M059J (cell line): ENCODE results near the gene HSF2BP. TPM values are rescaled to one million over a fixed set of nuclear protein-coding genes. Genes with fewer than 3 reads are reported as not detected.
A peak's percentile ranks its signal among the peaks of the same experiment; 100 is the strongest.
"Not testable (repeated sequence)": the region's sequence is repeated elsewhere in the genome, so short reads cannot be mapped to it uniquely, and the experiment has no call there.

Source experiments
- DNase-seq: peaks from one replicate; pipeline ENCODE4 v3.0.0-alpha.2; 2012; ENCODE audit warnings: low read depth
- total RNA-seq: library from RNA; depleted of rRNA; stranded (reverse); fragments of >200 nt; shearing (Covaris generic); gene quantifications from 2 replicates; pipeline ENCODE4 v1.2.3, GENCODE V29; 2014

Gene HSF2BP
- total RNA-seq, 1 experiment from 2014 or later, result 2.0 TPM

GRCh38 chr21:43619344-43619743 is 39.9 kb downstream of the HSF2BP start:
- no peak for DNase-seq

DNA sequence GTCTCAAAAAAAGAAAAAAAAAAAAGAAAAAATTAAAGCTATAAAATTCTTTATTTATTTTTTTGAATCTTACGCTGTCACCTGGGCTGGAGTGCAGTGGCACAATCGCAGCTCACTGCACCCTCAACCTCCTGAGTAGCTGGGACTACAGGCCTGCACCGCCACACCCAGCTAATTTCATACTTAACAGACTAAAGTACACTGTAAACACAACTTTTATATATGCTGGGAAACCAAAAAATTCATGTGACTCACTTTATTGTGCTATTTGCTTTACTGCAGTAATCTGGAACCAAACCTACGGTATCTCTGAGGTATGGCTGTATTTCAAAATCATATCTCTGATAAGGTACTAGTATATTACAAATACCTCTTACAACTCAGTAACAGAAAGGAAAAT is 40.3 kb downstream of the HSF2BP start:
- no peak for DNase-seq

DNA sequence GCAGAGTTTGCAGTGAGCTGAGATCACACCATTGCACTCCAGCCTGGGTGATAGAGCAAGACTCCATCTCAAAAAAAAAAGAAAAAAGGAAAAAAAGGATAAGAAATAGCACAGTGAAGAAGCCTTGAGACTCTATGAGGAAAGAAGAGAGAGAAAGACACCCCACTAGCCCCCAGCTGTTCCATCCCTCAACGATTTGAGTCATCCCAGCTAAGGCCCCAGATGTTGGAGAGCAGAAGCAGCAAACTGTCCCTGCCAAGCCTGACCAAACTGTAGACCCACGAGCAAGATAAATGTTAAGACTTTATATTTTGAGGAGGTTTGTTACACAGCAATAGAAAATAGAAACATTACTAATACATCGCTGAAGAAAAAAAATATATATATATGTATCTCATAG is 42.4 kb downstream of the HSF2BP start:
- DNase-seq, result not testable (repeated sequence)

DNA sequence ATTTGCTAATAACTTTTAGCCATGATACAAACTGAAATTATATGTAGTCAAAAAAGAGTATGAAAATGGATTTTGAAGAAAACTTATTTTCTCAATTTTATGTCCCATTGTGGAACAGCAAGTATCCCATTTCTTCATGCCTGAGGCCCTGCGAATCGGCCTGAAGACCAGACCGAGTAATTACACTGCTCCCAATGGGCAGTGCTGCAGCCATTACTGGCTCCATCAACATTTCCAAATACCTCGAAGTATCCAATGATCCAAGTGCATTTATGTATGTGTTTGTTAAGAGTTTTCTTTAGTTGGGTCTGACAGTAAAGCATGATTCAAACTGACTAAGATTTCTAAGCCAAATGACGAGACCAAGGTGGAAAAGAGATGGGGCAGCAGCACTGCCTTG is 44.4 kb downstream of the HSF2BP start:
- no peak for DNase-seq

DNA sequence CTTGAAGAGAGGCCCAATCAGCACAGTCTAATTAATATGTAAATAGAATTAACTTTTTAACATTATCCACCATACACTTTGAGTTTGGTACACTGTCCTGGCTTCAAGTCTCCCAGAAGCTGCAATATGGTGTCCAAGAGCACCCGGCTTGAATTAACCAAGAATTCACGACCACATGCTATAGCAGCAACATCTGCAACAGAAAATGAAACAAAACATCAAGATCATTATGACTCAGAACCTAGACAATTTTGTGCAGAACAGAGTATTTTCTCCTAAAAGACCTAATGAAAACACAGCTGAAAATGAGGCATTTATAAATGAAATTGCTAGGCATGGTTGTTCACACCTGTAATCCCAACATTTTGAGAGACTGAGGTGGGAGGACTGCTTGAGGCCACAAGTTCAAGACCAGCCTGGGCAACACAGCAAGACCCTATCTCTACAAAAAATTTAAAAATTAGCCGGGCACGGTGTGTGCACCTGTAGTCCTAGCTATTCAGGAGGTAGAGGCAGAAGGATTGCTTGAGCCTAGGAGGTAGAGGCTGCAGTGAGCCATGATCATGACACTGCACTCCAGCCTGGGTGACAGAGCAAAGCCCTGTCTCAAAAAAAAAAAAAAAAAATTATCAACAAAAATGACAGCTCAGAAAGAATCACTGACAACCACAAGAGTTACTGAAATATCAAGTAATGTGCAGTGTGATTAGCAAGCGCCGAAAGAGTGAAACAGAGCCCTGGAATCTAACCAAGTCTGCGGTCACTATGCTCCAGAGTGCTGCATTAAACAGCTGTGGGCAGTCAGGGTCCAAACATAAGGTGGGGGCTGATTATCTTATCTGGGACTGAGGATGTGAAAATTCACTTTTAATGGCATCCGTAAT is 45.3 kb downstream of the HSF2BP start:
- DNase-seq, result peak; percentile 76

- DNase-seq, result peak; percentile 66
Observed at GRCh38 chr21:43611598-43612369, 47.5 kb downstream of the HSF2BP start.

- DNase-seq, result peak; percentile 92
Observed at GRCh38 chr21:43609501-43610340, 49.6 kb downstream of the HSF2BP start.

GRCh38 chr21:43608664-43609063 is 50.6 kb downstream of the HSF2BP start:
- no peak for DNase-seq

GRCh38 chr21:43608225-43608624 is 51.1 kb downstream of the HSF2BP start:
- DNase-seq, result peak; percentile 89

GRCh38 chr21:43605320-43606215 is 53.7 kb downstream of the HSF2BP start:
- DNase-seq, result no peak

DNA sequence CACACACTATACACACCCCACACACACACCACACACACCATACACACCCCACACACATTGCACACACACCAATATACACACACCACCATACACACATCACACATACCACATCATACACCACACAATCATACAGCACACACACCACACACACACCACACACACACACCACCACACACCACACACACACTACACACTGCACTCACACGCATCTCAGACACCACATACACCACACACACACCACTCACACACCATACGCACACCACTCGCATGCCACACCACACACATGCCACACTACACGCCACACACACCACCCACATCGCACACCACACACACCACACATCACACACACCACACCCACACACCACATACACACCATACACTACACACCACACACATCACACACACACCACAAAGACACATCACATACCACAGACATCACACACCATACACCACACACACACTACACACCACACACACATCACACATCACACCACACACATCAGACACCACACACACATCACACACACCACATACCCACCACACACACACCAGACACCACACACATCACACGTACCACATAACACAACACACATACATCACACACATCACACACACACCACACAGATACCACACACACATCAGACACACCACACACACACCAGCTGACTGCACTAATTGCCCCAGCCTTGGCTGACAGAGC is 54.6 kb downstream of the HSF2BP start:
- DNase-seq, result no peak

DNA sequence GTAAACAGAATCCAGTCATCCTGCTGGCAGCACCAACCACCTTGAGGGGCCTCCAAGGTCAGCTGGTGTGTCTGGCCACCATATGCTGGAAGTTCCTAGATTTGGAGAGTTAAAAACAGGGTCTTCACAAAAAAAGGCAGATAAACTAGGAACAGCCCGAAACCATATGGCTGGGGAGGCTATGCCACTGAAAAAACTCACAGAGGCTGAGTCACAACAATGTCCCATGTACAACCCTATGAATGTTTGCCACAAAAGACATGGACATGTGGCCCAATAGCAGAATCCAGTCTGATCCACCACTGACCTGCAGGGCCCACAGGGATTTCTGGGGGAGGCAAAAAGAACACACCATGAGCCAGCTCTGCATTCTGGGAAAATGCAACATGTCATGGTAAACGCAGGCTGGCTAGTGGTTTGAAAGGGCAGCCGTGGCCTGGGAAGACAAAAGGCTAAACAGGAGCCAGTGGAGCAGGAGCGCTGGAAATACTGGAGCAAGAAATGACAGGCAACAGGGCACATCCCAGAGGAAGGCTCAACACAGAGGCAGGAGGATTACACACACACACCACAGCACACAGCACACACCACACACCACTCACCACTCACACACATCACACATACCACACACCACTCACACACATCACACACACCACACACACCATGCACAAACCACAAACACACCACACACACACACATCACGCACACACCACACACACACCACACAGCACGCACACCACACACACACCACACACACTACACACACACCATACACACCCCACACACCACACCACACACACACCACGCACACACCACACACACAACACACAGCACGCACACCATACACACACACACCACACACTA is 55.4 kb downstream of the HSF2BP start:
- DNase-seq, result peak; percentile 68

DNA sequence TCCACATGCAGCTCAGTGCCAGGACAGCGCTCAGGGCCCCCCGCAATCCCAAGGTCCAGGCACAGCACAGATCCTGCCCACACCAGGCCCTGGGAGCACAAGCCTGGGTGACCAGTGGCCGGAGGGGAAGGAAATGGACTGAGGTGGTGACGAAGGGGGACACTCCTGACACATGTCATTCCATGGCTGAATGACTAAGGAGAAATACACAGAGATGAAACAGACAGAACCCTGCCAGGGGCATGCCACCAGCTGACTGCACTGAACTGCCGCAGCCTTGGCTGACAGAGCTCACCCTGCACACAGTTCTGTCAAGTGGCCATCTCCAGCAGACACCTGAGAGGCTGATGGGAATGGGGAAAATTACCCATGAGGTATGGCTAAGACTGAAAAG is 56.1 kb downstream of the HSF2BP start:
- no peak for DNase-seq

DNA sequence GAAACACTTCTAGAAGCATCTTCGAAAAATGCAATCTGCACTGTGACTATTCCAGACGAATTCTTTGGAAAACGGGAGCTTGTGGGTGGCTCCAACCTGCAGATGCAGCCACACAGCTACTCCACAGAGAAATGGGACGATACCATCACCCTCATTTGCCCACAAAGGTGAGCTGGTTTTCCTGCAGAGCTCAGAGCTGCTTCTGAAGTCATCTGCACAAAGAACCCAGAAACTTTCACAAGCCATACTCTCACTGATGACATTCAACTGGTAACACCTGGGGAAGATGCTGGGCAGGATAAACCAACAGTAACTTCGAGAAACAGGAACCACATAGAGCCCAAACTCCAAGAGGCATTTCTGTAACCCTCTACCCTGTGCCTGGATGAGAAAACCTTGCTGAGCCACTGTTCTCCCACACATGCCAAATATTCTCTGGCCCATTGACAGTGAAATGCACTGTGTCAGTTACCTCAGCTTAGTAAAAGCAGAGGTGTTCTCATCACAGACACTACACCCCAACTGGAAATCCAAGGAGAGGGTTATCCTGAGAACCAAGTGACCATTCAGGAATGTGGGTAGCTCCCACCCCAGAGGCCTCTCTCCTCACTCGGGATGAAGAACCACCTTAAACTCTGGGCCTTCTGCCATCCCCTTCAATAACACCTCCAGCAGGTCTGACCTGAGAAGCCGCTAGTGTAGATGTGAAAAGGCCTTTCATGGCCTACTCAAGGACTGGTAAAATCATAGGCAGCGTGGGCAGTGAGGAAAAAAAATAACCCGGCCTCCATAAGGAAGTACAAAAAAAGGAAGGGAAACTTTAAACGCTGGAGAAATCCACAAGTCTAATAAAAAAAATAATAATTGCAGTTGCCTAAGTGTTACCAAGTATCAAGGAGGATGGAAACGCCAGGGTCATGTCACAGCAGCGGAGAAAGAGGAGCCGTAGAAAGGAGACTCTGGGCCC is 56.7 kb downstream of the HSF2BP start:
- no peak for DNase-seq

GRCh38 chr21:43600642-43601402 is 58.5 kb downstream of the HSF2BP start:
- DNase-seq, result peak; percentile 93

DNA sequence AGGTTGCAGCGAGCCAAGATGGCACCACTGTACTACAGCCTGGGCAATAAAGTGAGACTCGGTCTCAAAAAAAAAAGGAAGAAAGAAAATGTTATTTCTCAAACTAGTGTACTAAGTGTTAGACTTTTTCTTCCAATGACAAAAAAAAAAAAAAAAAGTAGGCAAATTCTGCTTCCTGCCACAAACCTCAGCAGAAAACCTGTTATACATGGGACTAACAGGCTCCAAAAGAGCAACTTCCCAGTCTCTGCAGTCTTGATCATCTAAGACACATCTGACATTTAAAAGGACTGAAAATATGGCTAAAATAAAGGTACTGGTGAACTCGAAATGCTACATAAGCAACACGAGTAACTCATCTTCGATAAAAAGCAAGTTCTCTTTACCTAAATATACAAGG is 59.6 kb downstream of the HSF2BP start:
- DNase-seq, result no peak

DNA sequence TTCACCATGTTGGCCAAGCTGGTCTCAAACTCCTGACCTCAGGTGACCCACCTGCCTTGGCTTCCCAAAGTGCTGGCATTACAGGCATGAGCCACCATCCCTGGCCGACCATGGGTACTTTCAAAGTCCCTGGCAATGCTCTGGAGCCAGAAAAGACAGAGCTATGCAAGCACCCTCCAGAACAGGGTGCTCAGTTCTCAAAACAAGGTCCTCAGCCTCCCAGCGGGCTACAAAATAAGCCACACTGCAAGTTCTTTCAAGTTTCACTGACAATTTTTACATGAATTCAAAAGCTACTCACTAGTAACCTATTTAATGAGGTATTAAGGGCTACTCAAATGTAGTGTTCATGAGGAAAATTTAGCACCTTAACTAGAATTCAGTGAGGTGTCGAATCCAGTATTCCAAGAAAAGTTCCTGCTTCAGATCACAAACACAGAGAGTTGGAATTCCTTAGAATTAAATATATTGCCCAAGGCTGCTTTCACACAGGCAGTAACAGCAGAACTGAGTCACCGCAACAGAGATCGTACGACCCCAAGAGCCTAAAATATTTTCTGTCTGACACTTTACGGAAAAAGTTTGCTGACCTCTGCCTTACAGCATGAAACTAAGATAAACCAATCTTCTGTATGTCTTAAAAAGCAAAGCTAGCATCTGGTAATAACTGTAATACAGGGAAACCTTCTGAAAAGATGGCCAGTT is 60.7 kb downstream of the HSF2BP start:
- DNase-seq, result peak; percentile 87
